Prostate gland (tissue), 2 donors: ENCODE data around the gene NEUROG2.

ENCODE experiments used
- CTCF ChIP-seq, 4 experiments: fragments of 200-600 bp in 2 of 4; fragments of 450-650 bp in 2 of 4; sonication (generic) in 2 of 4; IDR thresholded peaks; 1 replicate in 3 of 4; 2 replicates in 1 of 4; pipeline ENCODE4 v1.5.1; 2016 to 2019; ENCODE audit warnings: antibody characterized with exemption in 4 of 4, mild to moderate bottlenecking in 2 of 4, moderate library complexity in 2 of 4
- POLR2A ChIP-seq: fragments of 450-650 bp; IDR thresholded peaks from one replicate; pipeline ENCODE4 v1.6.1; 2016; ENCODE audit warnings: antibody characterized with exemption, mild to moderate bottlenecking
- POLR2AphosphoS5 ChIP-seq: sonication (generic); formaldehyde crosslinking; IDR thresholded peaks from one replicate; pipeline ENCODE4 v1.6.1; 2017; ENCODE audit warnings: antibody characterized with exemption

- no peak for TF ChIP-seq CTCF (IDR thresholded peaks at IDR 0.05)
- TF ChIP-seq POLR2A = no peak
- TF ChIP-seq POLR2AphosphoS5 = no peak
These were observed 10.1 kb upstream of the NEUROG2 start for GRCh38 chr4:112526061-112526460.
